Ishikawa (cell line): ENCODE results near the gene CWC27.

Source experiments
- CEBPB ChIP-seq: IDR thresholded peaks from 2 replicates; pipeline ENCODE4 v1.6.1; 2012
- CREB1 ChIP-seq: IDR thresholded peaks from 2 replicates; pipeline ENCODE4 v1.6.1; 2012; ENCODE audit warnings: low read depth
- EP300 ChIP-seq: IDR thresholded peaks from 2 replicates; pipeline ENCODE4 v1.6.1; 2012; ENCODE audit warnings: borderline replicate concordance
- NFIC ChIP-seq: IDR thresholded peaks from 2 replicates; pipeline ENCODE4 v1.6.1; 2012
- TCF12 ChIP-seq: IDR thresholded peaks from 2 replicates; pipeline ENCODE4 v1.6.1; 2012; ENCODE audit warnings: low read depth
- TF ChIP-seq, protein P1 (sequence below): IDR thresholded peaks from 2 replicates; pipeline ENCODE4 v1.6.1; 2012

DNA sequence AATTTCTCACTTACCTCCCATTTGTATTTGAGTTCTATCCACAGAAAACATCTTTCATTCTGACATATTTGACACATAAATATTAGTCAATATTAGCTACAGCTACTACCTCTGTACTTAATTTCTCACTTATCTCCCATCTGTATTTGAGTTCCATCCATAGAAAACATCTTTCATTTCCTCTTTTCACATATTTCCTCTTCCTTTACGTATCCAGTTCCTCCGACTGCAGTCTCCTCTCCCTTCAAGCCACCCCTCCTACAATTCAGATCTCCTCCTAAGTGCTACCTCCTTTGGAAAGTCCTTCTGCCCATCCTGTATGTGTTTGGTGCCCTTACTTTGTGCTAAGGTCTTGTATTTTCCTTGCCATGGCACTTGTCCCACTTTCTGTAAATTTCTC is 1.8 kb upstream of the CWC27 start:
- TF ChIP-seq CEBPB (no peak), TCF12 (no peak), CREB1 (no peak), EP300 (no peak), NFIC (no peak)
- TF ChIP-seq, protein P1, sequence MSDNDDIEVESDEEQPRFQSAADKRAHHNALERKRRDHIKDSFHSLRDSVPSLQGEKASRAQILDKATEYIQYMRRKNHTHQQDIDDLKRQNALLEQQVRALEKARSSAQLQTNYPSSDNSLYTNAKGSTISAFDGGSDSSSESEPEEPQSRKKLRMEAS = no peak
